ENCODE results near the gene PTPRN2.

Gene PTPRN2

GRCh38 chr7:157650801-157651200 is 936.8 kb downstream of the PTPRN2 start:
- H3K9ac ChIP-seq (ENCODE audit: low read length), result no peak overlapping the region
- no peaks in the 10 kb centered on the region for H3K36me3 ChIP-seq (ENCODE audit: control insufficient read depth, insufficient read depth, low read length)
- H3K27me3 ChIP-seq (ENCODE audit: control insufficient read depth, insufficient read depth, low read length), result no peaks in the 10 kb centered on the region
- no peaks in the 10 kb centered on the region for H3K4me1 ChIP-seq (ENCODE audit: control insufficient read depth, insufficient read depth, low read length)
- H3K9me3 ChIP-seq (ENCODE audit: control insufficient read depth, low read length), result no peaks in the 10 kb centered on the region
- H3K4me3 ChIP-seq (ENCODE audit: low read length), result no peak overlapping the region

GRCh38 chr7:157650131-157650631 is 937.4 kb downstream of the PTPRN2 start:
- Histone ChIP-seq H3K9me3 (ENCODE audit: control insufficient read depth, low read length) (no peaks in the 10 kb centered on the region), H3K4me3 (ENCODE audit: low read length) (no peak overlapping the region), H3K4me1 (ENCODE audit: control insufficient read depth, insufficient read depth, low read length) (no peaks in the 10 kb centered on the region), H3K9ac (ENCODE audit: low read length) (no peak overlapping the region), H3K27me3 (ENCODE audit: control insufficient read depth, insufficient read depth, low read length) (no peaks in the 10 kb centered on the region), H3K36me3 (ENCODE audit: control insufficient read depth, insufficient read depth, low read length) (no peaks in the 10 kb centered on the region)

GRCh38 chr7:157646551-157646950 is 941.1 kb downstream of the PTPRN2 start:
- Histone ChIP-seq H3K36me3 (ENCODE audit: control insufficient read depth, insufficient read depth, low read length) (no peaks in the 10 kb centered on the region), H3K9ac (ENCODE audit: low read length) (no peak overlapping the region), H3K4me1 (ENCODE audit: control insufficient read depth, insufficient read depth, low read length) (no peaks in the 10 kb centered on the region), H3K9me3 (ENCODE audit: control insufficient read depth, low read length) (no peaks in the 10 kb centered on the region), H3K27me3 (ENCODE audit: control insufficient read depth, insufficient read depth, low read length) (no peaks in the 10 kb centered on the region), H3K4me3 (ENCODE audit: low read length) (no peak overlapping the region)

- H3K4me1 ChIP-seq (ENCODE audit: control insufficient read depth, insufficient read depth, low read length), result no peaks in the 10 kb centered on the region
- H3K36me3 ChIP-seq (ENCODE audit: control insufficient read depth, insufficient read depth, low read length), result no peaks in the 10 kb centered on the region
- H3K4me3 ChIP-seq (ENCODE audit: low read length), result no peak overlapping the region
- no peaks in the 10 kb centered on the region for H3K27me3 ChIP-seq (ENCODE audit: control insufficient read depth, insufficient read depth, low read length)
- H3K9ac ChIP-seq (ENCODE audit: low read length), result no peak overlapping the region
- no peaks in the 10 kb centered on the region for H3K9me3 ChIP-seq (ENCODE audit: control insufficient read depth, low read length)
These were observed 942.1 kb downstream of the PTPRN2 start for GRCh38 chr7:157645539-157645938.

GRCh38 chr7:157644946-157645345 is 942.7 kb downstream of the PTPRN2 start:
- Histone ChIP-seq H3K9me3 (ENCODE audit: control insufficient read depth, low read length) (no peaks in the 10 kb centered on the region), H3K4me1 (ENCODE audit: control insufficient read depth, insufficient read depth, low read length) (no peaks in the 10 kb centered on the region), H3K9ac (ENCODE audit: low read length) (no peak overlapping the region), H3K4me3 (ENCODE audit: low read length) (no peak overlapping the region), H3K27me3 (ENCODE audit: control insufficient read depth, insufficient read depth, low read length) (no peaks in the 10 kb centered on the region), H3K36me3 (ENCODE audit: control insufficient read depth, insufficient read depth, low read length) (no peaks in the 10 kb centered on the region)

GRCh38 chr7:157643525-157643970 is 944.1 kb downstream of the PTPRN2 start:
- H3K9ac ChIP-seq (ENCODE audit: low read length), result no peak overlapping the region
- no peaks in the 10 kb centered on the region for H3K4me1 ChIP-seq (ENCODE audit: control insufficient read depth, insufficient read depth, low read length)
- H3K36me3 ChIP-seq (ENCODE audit: control insufficient read depth, insufficient read depth, low read length), result no peaks in the 10 kb centered on the region
- H3K4me3 ChIP-seq (ENCODE audit: low read length), result no peak overlapping the region
- no peaks in the 10 kb centered on the region for H3K9me3 ChIP-seq (ENCODE audit: control insufficient read depth, low read length)
- H3K27me3 ChIP-seq (ENCODE audit: control insufficient read depth, insufficient read depth, low read length), result no peaks in the 10 kb centered on the region

- Histone ChIP-seq H3K4me3 (ENCODE audit: low read length) (no peak overlapping the region), H3K4me1 (ENCODE audit: control insufficient read depth, insufficient read depth, low read length) (peaks cover 6% of the 10 kb centered on the region), H3K9me3 (ENCODE audit: control insufficient read depth, low read length) (no peaks in the 10 kb centered on the region), H3K27me3 (ENCODE audit: control insufficient read depth, insufficient read depth, low read length) (no peaks in the 10 kb centered on the region), H3K9ac (ENCODE audit: low read length) (no peak overlapping the region), H3K36me3 (ENCODE audit: control insufficient read depth, insufficient read depth, low read length) (no peaks in the 10 kb centered on the region)
These were observed 945.8 kb downstream of the PTPRN2 start for GRCh38 chr7:157641866-157642265.

- Histone ChIP-seq H3K27me3 (ENCODE audit: control insufficient read depth, insufficient read depth, low read length) (no peaks in the 10 kb centered on the region), H3K36me3 (ENCODE audit: control insufficient read depth, insufficient read depth, low read length) (no peaks in the 10 kb centered on the region), H3K9ac (ENCODE audit: low read length) (no peak overlapping the region), H3K4me1 (ENCODE audit: control insufficient read depth, insufficient read depth, low read length) (peaks cover 12% of the 10 kb centered on the region), H3K9me3 (ENCODE audit: control insufficient read depth, low read length) (no peaks in the 10 kb centered on the region), H3K4me3 (ENCODE audit: low read length) (no peak overlapping the region)
These were observed 947.5 kb downstream of the PTPRN2 start for GRCh38 chr7:157640144-157640543.

- no peaks in the 10 kb centered on the region for H3K27me3 ChIP-seq (ENCODE audit: control insufficient read depth, insufficient read depth, low read length)
- H3K4me3 ChIP-seq (ENCODE audit: low read length), result no peak overlapping the region
- no peaks in the 10 kb centered on the region for H3K9me3 ChIP-seq (ENCODE audit: control insufficient read depth, low read length)
- peaks cover 12% of the 10 kb centered on the region for H3K4me1 ChIP-seq (ENCODE audit: control insufficient read depth, insufficient read depth, low read length)
- no peaks in the 10 kb centered on the region for H3K36me3 ChIP-seq (ENCODE audit: control insufficient read depth, insufficient read depth, low read length)
- H3K9ac ChIP-seq (ENCODE audit: low read length), result no peak overlapping the region
These were observed 949.1 kb downstream of the PTPRN2 start for GRCh38 chr7:157638563-157638962.

GRCh38 chr7:157637216-157637949 is 950.2 kb downstream of the PTPRN2 start:
- no peak overlapping the region for H3K9ac ChIP-seq (ENCODE audit: low read length)

GRCh38 chr7:157635669-157636068 is 952.0 kb downstream of the PTPRN2 start:
- Histone ChIP-seq H3K4me1 (ENCODE audit: control insufficient read depth, insufficient read depth, low read length) (peaks cover 12% of the 10 kb centered on the region), H3K4me3 (ENCODE audit: low read length) (no peak overlapping the region), H3K9me3 (ENCODE audit: control insufficient read depth, low read length) (no peaks in the 10 kb centered on the region), H3K36me3 (ENCODE audit: control insufficient read depth, insufficient read depth, low read length) (no peaks in the 10 kb centered on the region), H3K27me3 (ENCODE audit: control insufficient read depth, insufficient read depth, low read length) (no peaks in the 10 kb centered on the region), H3K9ac (ENCODE audit: low read length) (no peak overlapping the region)

More at GRCh38 chr7:157637216-157637949, 950.2 kb downstream of the PTPRN2 start:
- H3K4me1 ChIP-seq (ENCODE audit: control insufficient read depth, insufficient read depth, low read length), result peaks cover 12% of the 10 kb centered on the region
- no peak overlapping the region for H3K4me3 ChIP-seq (ENCODE audit: low read length)
- no peaks in the 10 kb centered on the region for H3K36me3 ChIP-seq (ENCODE audit: control insufficient read depth, insufficient read depth, low read length)
- H3K9me3 ChIP-seq (ENCODE audit: control insufficient read depth, low read length), result no peaks in the 10 kb centered on the region
- no peaks in the 10 kb centered on the region for H3K27me3 ChIP-seq (ENCODE audit: control insufficient read depth, insufficient read depth, low read length)

GRCh38 chr7:157635148-157635500 is 952.5 kb downstream of the PTPRN2 start:
- Histone ChIP-seq H3K36me3 (ENCODE audit: control insufficient read depth, insufficient read depth, low read length) (no peaks in the 10 kb centered on the region), H3K4me3 (ENCODE audit: low read length) (no peak overlapping the region), H3K9me3 (ENCODE audit: control insufficient read depth, low read length) (no peaks in the 10 kb centered on the region), H3K9ac (ENCODE audit: low read length) (no peak overlapping the region), H3K27me3 (ENCODE audit: control insufficient read depth, insufficient read depth, low read length) (no peaks in the 10 kb centered on the region), H3K4me1 (ENCODE audit: control insufficient read depth, insufficient read depth, low read length) (peaks cover 12% of the 10 kb centered on the region)

Measured in mucosa of stomach (tissue), 1 donor.